Stimulated activated CD8-positive, alpha-beta memory T cell treated with anti-CD3 and anti-CD28 coated beads, Interleukin-15, amount 100 ng/mL, for 4 hours (primary cell): Measurements from ENCODE around the gene CNBP.
"Not testable (repeated sequence)": the region's sequence is repeated elsewhere in the genome, so short reads cannot be mapped to it uniquely, and the experiment has no call there.

Experiments used
- DNase-seq, 2 donors: peaks; one replicate each; pipeline ENCODE4 v3.0.0-alpha.2; 2020; ENCODE audit warnings: low read depth in 2 of 2

Gene CNBP

DNA sequence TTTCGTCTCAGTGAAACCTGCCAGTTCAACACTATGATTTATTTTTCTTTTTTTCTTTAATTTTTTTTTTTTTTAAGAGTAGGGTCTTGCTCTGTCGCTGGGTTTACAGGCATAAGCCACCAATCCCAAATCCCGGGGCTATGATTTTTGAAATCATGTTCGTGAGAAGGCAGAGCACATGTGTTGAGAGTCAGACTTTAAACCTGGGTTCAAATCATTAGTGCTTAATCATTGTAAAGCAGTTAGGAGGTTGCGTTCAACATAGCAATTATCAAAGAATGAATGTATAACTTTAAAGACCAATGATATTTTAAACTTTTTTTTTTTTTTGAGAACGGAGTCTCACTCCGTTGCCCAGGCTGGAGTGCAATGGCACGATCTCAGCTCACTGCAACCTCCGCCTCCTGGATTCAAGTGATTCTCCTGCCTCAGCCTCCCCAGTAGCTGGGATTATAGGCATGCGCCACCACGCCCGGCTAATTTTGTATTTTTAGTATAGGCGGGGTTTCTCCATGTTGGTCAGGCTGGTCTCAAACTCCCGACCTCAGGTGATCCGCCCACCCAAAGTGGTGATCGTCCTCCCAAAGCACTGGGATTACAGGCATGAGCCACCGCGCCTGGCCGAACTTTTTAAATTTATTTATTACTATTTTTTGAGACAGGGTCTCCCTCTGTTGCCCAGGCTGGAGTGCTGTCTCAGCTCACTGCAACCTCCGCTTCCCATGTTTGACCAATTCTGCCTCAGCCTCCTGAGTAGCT, 1.3 kb upstream of the CNBP start:
- DNase-seq, result not testable (repeated sequence)

DNA sequence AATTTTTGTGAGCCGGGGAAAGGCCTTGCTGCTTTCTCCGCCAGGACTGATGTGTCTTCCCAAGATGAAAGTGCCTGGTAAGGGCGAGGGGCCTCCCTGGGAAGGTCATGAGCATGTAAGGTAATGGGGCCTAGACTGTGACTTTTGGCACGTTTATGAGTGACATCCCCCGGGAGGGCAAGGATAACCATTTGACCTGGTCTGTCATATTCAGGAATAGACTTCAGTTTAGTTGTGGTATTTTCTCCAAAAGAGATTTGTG, 631 bp upstream of the CNBP start:
- no peak for DNase-seq

DNA sequence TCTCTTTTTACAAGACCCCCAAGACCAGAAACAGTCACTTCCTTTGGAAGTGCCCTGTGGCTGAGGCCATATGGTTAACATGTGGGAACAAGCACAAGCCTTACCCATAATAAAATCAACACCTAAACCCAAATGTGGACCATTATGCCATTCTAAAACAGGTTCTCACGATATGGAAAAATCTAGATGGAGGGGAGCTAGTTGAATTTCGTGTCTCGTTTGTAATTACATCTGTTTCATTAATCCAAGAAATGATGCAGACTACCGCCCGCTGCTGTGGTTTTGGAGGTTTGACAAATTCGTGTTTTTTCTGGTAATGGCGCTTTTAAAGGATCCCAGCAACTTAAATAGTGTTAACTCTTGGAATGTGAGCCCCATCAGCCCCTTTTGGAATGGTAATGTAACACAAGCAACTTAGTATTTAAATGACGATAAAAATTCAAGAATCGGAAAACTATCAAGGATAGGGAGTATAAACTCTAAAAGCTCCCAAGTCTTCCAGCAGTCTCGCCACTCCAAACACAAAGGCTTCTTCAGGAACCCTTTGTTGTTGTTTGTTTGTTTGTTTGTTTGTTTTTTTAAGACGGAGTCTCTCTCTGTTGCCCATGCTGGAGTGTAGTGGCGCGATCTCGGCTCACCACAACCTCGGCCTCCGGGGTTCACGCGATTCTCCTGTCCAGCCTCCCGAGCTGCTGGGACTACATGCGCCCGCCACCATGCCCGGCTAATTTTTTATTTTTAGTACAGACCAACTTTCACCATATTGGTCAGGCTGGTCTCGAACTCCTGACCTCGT, 1.1 kb downstream of the CNBP start:
- no peak for DNase-seq

DNA sequence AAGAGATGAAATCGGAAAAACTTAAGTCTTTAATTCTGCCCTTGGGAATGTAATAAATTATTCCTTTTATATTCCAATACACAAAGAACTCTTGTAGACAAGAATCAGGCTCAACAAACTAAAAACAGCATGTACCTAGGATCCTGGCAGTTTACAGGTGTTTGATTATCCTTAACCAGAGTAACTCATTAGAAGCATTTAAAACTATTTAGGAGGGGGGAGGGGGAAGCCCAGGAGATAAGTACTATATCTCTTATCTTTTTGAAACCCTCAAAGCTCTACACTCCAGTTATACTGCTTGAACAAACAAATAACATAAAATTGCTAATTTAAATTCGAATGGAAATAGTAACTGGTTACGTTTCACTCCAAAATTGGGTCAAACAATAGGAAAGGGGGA, 1.9 kb downstream of the CNBP start:
- DNase-seq, result no peak

DNA sequence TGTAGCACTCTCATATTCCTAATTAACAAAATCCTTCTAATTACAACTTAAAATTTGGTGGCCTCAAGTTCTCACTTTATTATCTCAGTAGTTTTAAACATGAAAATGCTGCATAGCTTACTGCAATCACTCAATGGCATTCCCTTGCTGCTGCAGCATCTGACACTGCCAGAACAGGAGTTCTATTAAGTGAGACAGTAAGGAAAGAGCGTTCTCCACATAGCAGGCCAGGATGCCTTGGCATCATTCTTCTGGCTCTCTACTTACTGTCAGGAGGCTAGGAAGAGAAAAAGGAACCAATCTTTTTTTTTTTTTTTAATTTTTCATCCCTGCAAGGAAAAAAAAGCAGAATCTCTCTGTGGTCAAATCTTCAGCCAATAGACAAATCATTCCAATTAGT, 3.2 kb downstream of the CNBP start:
- no peak for DNase-seq

DNA sequence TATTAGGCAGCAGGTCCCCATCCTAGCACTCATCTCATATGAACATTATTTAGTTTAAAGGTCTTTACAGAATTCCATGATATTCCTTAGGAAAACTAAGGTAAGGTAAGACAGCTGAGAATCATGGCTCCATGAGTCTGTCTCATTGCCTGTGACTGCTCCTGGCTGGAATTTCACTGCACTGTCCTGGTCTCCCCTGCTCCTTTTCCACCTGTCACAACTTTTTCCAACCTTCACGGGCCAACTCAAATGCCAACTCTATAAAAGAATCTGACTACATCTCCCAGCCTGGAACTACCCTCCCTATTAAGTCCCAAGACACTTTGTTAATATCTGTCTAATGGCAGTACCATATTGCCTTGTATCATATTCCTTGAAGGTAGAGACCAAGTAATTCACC, 7.6 kb downstream of the CNBP start:
- DNase-seq, result no peak

DNA sequence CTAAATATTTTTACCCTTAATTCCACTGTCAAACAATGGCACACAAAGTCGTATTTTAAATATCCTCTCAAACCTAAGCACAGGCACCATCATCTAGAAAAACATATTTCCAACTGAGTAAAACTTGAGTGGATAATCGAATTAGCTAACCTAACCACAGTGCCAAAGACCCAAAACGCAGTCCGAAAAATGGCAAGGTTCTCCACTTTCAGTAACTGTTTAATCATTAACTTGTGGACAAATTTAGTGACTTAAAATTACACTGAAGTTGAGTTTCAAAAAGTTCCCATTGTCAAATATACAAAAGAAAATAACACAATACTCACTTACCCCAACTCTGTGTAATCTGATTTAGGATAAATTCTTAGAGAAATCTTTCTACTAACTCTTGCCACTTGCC, 10.0 kb downstream of the CNBP start:
- no peak for DNase-seq

DNA sequence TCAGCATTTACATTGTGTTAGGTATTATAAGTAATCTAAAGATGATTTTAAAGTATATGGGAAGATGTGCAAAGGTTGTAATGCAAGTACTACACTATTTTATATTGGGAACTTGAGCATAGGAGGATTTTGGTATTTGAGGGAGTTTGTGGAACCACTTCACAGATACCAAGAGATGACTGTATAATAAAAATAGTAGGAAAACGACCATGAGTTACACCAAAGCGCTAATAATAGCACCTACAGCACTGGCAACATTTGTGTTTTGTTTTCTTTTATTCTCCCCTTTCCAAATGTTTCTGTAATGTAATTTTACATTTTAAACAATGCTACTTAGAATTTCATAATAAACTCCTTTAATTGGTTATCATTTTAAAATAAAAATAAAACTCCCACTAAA, 10.5 kb downstream of the CNBP start:
- no peak for DNase-seq

DNA sequence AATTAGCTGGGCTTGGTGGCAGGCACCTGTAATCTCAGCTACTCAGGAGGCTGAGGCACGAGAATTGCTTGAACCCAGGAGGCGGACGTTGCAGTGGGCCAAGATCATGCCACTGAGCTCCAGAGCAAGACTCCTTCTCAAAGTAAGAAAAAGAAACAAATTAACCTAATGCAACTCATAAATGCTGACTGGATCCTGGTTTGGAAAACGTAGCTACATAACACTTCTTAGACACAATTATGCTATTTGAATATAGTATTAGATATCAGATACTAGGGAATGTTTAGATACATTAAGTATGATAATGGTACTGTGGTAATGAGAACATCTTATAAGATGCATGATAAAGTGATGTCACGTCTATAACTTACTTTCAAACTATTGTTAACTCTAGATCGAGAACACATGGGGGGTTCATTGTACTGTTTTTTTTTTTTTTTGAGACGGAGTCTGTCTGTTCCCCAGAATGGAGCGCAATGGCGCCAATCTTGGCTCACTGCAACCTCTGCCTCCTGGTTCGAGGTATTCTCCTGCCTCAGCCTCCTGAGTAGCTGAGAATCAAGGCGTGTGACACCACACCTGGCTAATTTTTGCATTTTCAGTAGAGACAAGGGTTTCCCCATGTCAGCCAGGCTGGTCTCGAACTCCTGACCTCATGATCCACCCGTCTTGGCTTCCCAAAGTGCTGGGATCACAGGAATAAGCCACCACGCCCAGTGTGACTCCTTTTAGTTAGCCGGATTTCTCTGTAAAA, 16.9 kb downstream of the CNBP start:
- no peak for DNase-seq

DNA sequence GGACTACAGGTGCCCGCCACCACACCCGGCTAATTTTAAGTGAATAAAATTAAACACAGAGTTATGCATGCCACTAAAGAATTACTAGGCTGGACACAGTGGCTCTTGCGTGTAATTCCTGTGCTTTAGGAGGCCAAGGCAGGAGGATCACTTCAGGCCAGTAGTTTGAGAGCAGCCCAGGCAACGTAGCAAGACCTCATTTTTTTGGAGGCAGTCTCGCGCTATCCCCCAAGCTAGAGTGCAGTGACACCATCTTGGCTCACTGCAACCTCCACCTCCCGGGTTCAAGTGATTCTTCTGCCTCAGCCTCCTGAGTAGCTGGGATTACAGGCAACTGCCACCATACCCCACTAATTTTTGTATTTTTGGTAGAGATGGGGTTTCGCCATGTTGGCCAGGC, 18.1 kb downstream of the CNBP start:
- DNase-seq, result not testable (repeated sequence)

DNA sequence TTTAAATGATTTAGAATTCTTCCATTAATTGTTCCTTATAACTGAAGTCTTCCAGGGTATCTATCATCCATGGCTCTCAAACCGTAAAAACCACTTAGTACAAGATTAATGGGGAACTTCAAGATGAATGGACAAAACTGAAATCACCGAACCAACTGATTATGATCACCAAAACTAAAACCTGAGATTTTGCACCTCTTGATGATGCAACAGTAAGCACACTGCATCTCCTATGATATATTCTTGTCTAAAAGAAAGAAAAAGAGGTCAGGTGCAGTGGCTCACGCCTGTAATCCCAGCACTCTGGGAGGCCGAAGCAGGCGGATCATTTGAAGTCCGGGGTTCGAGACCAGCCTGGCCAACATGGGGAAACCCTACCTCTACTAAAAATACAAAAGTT, 19.2 kb downstream of the CNBP start:
- DNase-seq, result no peak

DNA sequence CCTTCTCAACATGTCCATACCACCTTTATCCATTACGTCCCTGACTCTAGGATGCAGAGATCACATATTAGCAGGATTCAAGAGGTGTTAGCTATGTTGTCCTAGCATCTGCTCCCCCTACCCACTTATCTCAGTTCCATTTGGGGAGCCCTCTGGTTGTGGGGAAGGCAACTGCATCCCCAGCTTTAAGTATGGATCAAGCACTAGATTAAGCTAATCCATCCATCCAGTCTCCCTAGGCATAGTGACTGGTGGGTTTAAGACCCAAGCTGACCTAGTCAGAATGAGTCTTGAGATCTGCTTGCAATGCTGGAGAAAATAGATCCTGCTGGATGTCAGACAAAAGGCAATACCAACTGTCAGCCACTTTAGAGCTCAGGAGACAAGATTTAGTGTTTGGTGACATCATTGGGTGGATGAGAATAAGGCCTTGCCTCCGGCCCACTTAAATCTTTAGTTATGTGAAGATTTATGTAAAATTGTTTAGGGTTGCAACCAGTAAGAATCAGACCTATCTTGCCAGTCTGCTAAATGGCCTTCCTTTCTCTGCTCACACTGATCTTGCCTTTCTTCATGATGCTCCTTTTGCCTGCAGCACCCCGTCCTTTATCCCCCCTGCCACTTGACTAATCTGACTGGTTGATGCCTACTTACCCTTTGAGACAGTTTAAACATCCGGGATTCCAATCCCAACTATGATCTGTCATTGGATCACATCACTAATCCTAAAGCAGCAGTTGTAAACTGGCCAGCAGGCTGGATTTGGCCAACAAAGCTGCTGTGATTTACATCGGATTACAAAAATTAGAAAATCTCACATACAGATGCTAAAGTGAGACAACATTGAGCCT, 20.7 kb downstream of the CNBP start:
- DNase-seq, result no peak

DNA sequence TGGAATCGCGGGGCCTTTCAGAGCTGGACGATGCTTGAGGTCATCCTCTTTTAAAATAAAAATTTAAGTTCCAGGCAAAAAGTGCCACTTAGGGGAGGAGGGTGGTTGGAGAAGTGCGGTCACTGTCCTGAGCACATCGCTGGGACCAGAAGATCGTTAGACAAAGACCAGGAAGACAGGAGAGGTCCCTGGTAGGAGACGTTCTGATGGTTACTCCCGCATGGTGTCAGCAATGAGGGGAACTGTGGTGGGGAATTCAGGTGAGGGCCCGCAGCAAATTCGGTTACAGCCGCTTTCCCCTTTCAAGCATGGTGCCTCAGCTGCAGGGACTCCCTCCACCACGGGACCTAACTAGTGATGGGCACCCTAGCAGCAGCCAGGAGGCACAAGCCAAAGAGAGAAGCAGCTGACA, 21.8 kb downstream of the CNBP start:
- DNase-seq, result peak in 1 of 2 donors; percentile 5

DNA sequence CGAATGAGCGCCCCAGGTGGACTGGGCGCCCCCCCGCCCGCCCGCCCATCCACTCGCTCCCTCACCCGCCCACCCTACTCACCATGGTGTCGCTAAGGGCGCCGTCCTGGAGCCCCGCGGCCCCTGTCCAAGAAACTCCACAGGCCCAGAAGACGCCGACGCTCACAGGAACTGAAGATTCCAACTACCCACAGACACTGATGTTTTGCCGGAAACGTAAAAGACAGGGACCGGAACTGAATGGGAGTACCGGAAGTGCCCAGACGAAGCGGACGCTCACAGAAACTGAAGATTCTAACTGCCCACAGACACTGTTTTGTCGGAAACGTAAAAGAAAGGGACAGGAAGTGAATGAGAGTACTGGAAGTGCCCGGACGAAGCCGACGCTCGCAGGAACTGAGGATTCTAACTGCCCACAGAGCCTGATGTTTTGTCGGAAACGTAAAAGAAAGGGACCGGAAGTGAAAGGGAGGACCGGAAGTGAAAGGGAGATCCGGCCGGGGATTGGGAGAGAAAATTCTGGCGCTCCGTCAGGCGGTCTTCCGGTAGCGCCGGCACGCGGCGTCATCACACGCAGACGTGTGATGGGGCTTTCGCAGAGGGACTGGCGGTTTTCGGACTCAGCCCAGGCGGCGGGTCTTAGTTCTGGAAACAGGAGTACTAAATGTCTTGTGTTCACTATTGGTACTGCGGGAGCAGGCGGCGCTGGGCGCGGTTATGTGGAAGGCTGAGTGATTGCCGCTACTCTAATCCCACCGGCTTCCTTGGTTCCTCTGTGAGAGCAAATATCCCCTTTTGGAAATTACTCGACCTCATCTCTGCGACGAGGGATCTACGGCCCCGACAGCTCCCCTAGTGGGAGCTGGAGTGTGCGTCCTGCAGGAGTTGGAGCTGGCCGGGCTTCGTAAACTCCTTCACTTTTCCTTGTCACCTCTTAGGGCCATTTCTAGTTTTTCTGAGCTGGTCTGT, 22.5 kb downstream of the CNBP start, which contains the start of gene ISY1:
Gene ISY1 (minus strand): TSS at position 173 of the 969 bp plus-strand sequence. CDS start 88 bp downstream, at position 85.
- DNase-seq, result peak; percentile 74 to 77

DNA sequence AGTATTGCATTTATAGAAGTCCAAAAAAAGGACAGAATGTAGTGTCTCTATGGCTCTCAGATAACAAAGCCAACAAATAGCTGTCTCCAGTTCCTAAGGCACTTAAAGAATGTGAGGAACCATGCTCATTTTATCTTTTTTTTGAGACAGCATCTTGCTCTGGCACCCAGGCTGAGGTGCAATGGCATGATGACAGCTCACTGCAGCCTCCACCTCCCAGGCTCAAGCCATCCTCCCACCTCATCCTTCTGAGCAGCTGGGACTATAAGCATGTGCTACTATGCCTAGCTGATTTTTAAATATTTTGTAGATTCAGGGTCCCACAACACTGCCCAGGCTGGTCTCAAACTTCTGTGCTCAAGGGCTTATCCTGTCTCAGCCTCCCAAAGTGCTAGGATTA, 38.9 kb downstream of the CNBP start:
- DNase-seq, result no peak

DNA sequence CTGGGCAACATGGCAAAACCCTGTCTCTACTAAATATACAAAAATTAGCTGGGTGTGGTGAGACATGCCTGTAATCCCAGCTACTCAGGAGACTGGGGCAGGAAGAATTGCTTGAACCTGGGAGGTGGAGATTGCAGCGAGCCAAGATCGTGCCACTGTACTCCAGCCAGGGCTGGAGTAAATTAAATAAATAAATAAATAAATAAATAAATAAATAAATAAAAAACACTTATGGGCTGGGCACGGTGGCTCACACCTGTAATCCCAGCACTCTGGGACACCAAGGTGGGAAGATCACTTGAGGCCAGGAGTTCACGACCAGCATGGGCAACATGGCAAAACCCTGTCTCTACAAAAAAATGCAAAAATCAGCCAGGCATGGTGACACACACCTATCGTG, 42.7 kb downstream of the CNBP start:
- DNase-seq, result not testable (repeated sequence)

DNA sequence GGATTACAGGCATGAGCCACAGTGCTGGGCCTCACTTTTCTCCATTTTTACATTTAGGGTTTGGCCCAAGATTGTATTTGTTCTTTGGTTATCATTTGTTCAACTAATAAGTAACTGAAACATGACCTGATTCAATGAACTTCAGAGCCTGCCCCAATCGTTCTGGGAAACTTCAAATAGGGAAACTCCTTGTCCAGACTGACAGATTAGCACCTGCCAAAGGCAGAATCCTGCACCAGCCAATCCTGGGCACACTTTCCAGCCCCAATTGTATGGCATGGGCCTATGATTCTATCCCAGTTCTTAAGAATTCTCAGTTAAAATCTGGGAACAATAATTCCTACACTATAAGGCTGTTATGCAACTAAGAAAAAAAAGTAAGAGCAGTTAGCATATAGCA, 43.8 kb downstream of the CNBP start:
- no peak for DNase-seq

DNA sequence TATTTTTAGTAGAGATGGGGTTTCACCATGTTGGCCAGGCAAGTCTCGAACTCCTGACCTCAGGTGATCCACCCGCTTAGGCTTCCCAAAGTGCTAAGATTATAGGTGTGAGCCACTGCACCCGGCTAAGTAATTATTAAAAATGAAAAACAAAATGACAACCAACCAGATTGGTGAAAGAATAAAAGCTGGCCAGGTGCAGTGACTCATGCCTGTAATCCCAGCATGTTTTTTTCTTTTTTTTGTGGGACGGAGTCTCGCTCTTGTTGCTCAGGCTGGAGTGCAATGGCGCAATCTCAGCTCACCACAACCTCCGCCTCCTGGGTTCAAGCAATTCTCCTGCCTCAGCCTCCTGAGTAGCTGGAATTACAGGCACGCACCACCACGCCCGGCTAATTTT, 47.4 kb downstream of the CNBP start:
- DNase-seq, result not testable (repeated sequence)

DNA sequence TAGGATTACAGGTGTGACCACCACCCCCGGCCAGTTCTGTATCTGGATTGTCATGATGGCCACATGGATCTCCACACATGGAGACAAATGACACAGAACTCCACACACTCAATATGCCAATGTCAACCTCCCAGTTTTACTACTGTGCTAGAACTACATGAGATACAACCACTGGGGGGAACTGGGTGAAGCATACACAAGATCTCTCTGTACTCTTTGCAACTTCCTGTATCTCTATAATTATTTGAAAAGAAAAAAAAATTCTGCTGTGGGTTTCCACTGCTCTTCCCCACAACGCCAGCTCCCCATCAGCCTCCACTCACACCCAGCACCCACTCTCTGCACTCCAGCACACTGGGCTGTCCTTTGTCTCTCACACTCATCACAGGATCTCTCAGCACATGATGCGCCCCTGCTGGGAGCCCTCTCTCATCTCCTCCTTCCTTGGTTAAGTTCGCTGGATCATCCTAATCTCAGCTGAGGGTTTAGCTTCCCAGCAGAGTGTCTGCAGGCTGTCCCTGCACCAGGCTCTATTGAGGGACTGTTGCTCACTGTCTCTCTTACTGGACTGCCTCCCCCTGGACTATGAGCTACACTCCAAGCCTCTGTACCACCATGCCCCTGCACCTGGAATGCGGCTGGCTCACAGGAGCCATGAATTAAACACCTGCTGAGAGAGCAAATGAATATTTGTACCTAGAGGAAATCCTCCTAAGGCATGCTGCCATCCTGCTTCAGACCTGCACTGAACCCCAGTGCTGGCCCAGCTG, 51.4 kb downstream of the CNBP start:
- no peak for DNase-seq
